Testis (tissue), 3 donors: ENCODE measurements around the gene ERCC1. TPM values are rescaled to one million over a fixed set of nuclear protein-coding genes. Genes with fewer than 3 reads are reported as not detected.

Experiments
- DNase-seq: peaks from one replicate; pipeline ENCODE4 v3.0.0-alpha.2; 2019
- H3K27ac ChIP-seq, 2 donors: fragments of 200-600 bp; sonication (generic); one replicate each; pipeline ENCODE4 v1.5.1; 2019
- H3K27me3 ChIP-seq: fragments of 200-600 bp; sonication (generic); one replicate; pipeline ENCODE4 v1.5.1; 2019
- H3K36me3 ChIP-seq: fragments of 200-600 bp; sonication (generic); one replicate; pipeline ENCODE4 v1.5.1; 2017; ENCODE audit warnings: low read depth; ENCODE audit errors: missing control alignments
- H3K4me1 ChIP-seq: fragments of 200-600 bp; sonication (generic); one replicate; pipeline ENCODE4 v1.5.1; 2019
- H3K4me3 ChIP-seq, 2 donors: fragments of 200-600 bp; sonication (generic); one replicate each; pipeline ENCODE4 v1.5.1; 2017 to 2019
- H3K9me3 ChIP-seq: fragments of 200-600 bp; sonication (generic); one replicate; pipeline ENCODE4 v1.5.1; 2017
- CTCF ChIP-seq, 3 experiments: fragments of 450-650 bp in 2 of 3; fragments of 200-600 bp in 1 of 3; sonication (generic) in 1 of 3; IDR thresholded peaks; one replicate each; pipeline ENCODE4 v1.5.1; 2016 to 2019; ENCODE audit warnings: antibody characterized with exemption in 3 of 3, mild to moderate bottlenecking in 2 of 3, moderate library complexity in 1 of 3
- POLR2A ChIP-seq: fragments of 450-650 bp; IDR thresholded peaks from one replicate; pipeline ENCODE4 v1.6.1; 2017; ENCODE audit warnings: antibody characterized with exemption, mild to moderate bottlenecking, moderate library complexity
- WGBS, 2 donors: methylation state at CpG; one replicate each; pipeline ENCODE4 v1.1.5; 2018; 5-methylcytosine and 5-hydroxymethylcytosine counted together
- intact Hi-C: fragments of 100-400 bp; cut with DNase I; formaldehyde crosslinking; loops from one replicate; pipeline ENCODE4 v1.15.1; 2023; ENCODE audit warnings: low total_unique reads
- polyA plus RNA-seq: library from polyadenylated mRNA; stranded (reverse); fragments of 350-450 nt; fragmentation: Illumina TruSeq; extraction: RNeasy Lipid Tissue Mini Kit (QIAGEN cat#74804); gene quantifications from one replicate; pipeline ENCODE4 v1.2.3, GENCODE V29; 2014; ENCODE audit warnings: low read depth, low replicate concordance; ENCODE audit not compliant: insufficient read depth
- total RNA-seq, 2 donors: library from RNA; depleted of rRNA; stranded (reverse); fragments of >200 nt; gene quantifications; one replicate each; pipeline ENCODE4 v1.2.3, GENCODE V29; 2016

Gene ERCC1
- total and polyA plus RNA-seq, 3 donors from 2014 or later: 71.8 to 112 (median 95.7) TPM

GRCh38 chr19:45442778-45443461, 19.2 kb upstream of the ERCC1 start:
- Histone ChIP-seq H3K9me3 (no peaks in the 10 kb centered on the region), H3K4me1 (peaks cover 16% of the 10 kb centered on the region), H3K27me3 (no peaks in the 10 kb centered on the region), H3K4me3 (peak overlapping the region; percentile 50 to 51), H3K36me3 (no peaks in the 10 kb centered on the region), H3K27ac (peak overlapping the region; percentile 79 to 94)
- WGBS, 2 donors: 22 to 24% methylated on average over 14 to 15 of the region's 15 CpGs
- TF ChIP-seq POLR2A (no peak), CTCF (IDR thresholded peaks at IDR 0.05) (no peak)
- intact Hi-C loops: no loop called here
- DNase-seq: peak; percentile 60

GRCh38 chr19:45442408-45442777, 18.7 kb upstream of the ERCC1 start:
- peaks cover 16% of the 10 kb centered on the region for H3K4me1 ChIP-seq
- no peaks in the 10 kb centered on the region for H3K27me3 ChIP-seq
- no peaks in the 10 kb centered on the region for H3K9me3 ChIP-seq
- DNase-seq: no peak
- WGBS, 2 donors: 84 to 86% methylated on average over 2 of the region's 2 CpGs
- H3K4me3 ChIP-seq: no peak overlapping the region
- H3K36me3 ChIP-seq: no peaks in the 10 kb centered on the region
- TF ChIP-seq POLR2A: no peak
- no peak for TF ChIP-seq CTCF (IDR thresholded peaks at IDR 0.05)
- intact Hi-C loops: no loop called here
- H3K27ac ChIP-seq: peak overlapping the region in 1 of 2 donors; percentile 94

GRCh38 chr19:45440873-45441654, 17.3 kb upstream of the ERCC1 start:
- no peaks in the 10 kb centered on the region for H3K9me3 ChIP-seq
- TF ChIP-seq POLR2A (no peak), CTCF (IDR thresholded peaks at IDR 0.05) (no peak)
- H3K27me3 ChIP-seq: no peaks in the 10 kb centered on the region
- H3K27ac ChIP-seq: peak overlapping the region in 1 of 2 donors; percentile 93
- H3K36me3 ChIP-seq: no peaks in the 10 kb centered on the region
- H3K4me3 ChIP-seq: no peak overlapping the region
- WGBS, 2 donors: 82 to 86% methylated on average over 9 of the region's 9 CpGs
- DNase-seq: peak; percentile 36
- peaks cover 16% of the 10 kb centered on the region for H3K4me1 ChIP-seq
- intact Hi-C loops: no loop called here

- no peak for TF ChIP-seq CTCF (IDR thresholded peaks at IDR 0.05)
- no peak for TF ChIP-seq POLR2A
- intact Hi-C loops: no loop called here
- WGBS, 2 donors: 34 to 36% methylated on average over 8 to 9 of the region's 9 CpGs
- Histone ChIP-seq H3K4me1 (peaks cover 16% of the 10 kb centered on the region), H3K36me3 (no peaks in the 10 kb centered on the region), H3K4me3 (peak overlapping the region; percentile 66 to 81), H3K27ac (peak overlapping the region; percentile 93 to 97), H3K27me3 (no peaks in the 10 kb centered on the region), H3K9me3 (no peaks in the 10 kb centered on the region)
- no peak for DNase-seq
Measured at GRCh38 chr19:45440259-45440638, 16.5 kb upstream of the ERCC1 start.
